Hepatocyte (in vitro differentiated cells): ENCODE results near the gene CHST3.

Source experiments
- CTCF ChIP-seq: fragments of 200-600 bp; sonication (generic); IDR thresholded peaks from 2 replicates; pipeline ENCODE4 v1.5.1; 2016; ENCODE audit warnings: antibody characterized with exemption, mild to moderate bottlenecking; ENCODE audit not compliant: poor library complexity
- EZH2phosphoT487 ChIP-seq: fragments of 200-600 bp; sonication (generic); IDR thresholded peaks from one replicate; pipeline ENCODE4 v1.6.1; 2018; ENCODE audit warnings: antibody characterized with exemption, mild to moderate bottlenecking, low read depth, moderate library complexity; ENCODE audit not compliant: unreplicated experiment, severe bottlenecking

DNA sequence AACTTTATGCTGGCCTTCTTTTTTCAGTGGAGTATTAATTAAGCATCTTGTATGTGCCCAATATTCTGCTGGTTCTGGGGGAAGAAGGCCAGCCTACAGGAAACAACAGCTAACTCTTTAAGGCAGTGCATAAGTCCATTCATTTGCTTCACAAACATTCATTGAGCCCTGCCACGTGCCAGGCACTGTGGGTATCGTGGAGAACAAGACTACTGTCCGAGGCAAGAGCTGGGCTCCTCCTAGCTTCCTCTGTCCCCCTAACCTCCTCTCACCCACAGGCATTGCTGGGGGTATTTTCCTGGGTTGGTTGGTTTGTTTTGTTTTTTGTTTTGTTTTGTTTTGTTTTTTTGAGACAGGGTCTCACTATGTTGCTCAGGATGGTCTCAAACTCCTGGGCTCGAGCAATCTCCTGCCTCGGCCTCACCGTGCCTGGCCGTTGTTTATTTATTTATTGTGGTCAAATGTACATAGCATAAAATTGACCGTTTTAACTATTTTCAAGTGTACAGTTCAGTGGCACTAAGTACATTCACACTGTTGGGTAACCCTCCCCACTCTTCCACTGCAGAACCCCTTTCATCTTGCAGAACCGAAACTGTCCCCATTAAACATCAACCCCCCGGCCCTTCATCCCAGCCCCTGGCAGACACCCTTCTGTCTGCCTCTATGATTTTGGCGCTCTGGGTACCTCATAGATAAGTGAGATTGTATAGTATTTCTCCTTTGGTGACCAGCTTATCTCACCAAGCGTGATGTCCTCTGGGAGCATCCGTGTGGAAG lies 32.6 kb downstream of the CHST3 start:
- no peak for TF ChIP-seq CTCF
- no peak for TF ChIP-seq EZH2phosphoT487
